Activated CD4-positive, alpha-beta T cell treated with anti-CD3 and anti-CD28 coated beads, Interleukin-2, amount 50 U/mL, for 1 hour (primary cell): ENCODE measurements around the gene FN3KRP.
"Not testable (repeated sequence)": the region's sequence is repeated elsewhere in the genome, so short reads cannot be mapped to it uniquely, and the experiment has no call there.

Source experiments
- DNase-seq: peaks from one replicate; pipeline ENCODE4 v3.0.0-alpha.2; 2020

The FN3KRP gene

DNA sequence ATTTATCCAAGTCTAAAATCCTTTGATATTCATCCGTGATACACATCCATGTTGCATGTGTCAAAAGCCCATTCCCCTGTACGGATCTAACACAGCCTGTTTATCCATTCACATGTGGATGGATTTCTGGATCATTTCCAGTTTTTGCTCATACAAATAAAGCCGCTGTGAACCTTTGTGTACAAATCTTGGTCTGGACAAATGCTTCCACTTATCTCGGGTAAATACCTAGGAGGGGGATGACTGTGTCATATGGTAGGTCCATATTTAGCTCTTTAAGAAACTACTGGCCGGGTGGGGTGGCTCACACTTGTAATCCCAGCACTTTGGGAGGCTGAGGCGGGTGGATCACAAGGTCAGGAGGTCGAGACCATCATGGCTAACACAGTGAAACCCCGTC lies 29.0 kb downstream of the FN3KRP start:
- DNase-seq = no peak

DNA sequence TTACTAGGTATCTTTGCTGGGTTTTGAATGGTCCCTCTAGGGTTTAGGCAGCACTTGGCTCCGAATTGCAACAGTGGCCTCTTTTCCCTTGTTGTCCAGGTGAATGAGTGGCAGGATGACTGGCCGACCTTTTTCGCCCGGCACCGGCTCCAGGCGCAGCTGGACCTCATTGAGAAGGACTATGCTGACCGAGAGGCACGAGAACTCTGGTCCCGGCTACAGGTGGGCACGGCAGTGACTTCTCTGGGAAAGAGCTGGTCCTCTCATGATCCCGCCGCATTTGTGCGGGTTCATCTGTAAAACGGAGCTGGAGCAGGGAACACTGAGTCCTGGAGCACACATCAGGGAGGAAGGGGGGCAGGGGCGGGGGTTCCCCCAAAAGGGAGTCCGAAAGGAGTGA lies 32.2 kb downstream of the FN3KRP start:
- DNase-seq = no peak

DNA sequence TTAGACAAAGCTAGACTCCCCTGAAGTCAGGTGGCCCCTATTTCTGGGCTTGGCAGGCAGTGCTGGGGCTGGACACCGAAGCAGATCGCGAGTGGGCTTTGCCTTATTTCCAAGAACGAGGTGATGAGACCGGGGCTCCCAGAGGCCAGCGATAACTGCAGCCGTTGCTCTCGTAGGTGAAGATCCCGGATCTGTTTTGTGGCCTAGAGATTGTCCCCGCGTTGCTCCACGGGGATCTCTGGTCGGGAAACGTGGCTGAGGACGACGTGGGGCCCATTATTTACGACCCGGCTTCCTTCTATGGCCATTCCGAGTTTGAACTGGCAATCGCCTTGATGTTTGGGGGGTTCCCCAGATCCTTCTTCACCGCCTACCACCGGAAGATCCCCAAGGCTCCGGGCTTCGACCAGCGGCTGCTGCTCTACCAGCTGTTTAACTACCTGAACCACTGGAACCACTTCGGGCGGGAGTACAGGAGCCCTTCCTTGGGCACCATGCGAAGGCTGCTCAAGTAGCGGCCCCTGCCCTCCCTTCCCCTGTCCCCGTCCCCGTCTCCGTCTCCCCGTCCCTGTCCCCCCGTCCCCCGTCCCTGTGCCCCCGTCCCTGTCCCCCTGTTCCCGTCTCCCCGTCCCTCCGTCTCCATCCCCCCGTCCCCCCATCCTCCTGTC lies 33.9 kb downstream of the FN3KRP start:
- no peak for DNase-seq

DNA sequence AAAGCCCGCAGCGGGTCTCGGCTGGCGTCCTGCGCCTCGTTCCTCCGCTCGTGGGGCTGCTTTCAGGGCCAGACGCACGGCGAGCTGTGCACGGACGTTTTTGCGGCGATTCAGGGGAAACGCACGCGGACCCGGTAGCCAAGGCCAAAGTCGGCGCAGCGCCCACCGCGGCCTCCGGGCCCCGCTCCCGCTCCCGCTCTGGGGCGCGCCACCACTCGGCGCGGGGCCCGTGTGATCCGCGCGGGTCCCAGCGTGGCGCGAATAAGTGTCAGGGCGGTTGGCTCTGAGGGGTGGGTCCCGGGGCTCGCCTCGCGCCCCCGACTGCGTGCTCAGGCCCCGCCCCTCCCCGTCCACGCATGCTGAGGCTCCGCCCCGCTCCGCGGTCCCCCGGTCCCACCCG lies 34.7 kb downstream of the FN3KRP start:
- peak; percentile 5 for DNase-seq

DNA sequence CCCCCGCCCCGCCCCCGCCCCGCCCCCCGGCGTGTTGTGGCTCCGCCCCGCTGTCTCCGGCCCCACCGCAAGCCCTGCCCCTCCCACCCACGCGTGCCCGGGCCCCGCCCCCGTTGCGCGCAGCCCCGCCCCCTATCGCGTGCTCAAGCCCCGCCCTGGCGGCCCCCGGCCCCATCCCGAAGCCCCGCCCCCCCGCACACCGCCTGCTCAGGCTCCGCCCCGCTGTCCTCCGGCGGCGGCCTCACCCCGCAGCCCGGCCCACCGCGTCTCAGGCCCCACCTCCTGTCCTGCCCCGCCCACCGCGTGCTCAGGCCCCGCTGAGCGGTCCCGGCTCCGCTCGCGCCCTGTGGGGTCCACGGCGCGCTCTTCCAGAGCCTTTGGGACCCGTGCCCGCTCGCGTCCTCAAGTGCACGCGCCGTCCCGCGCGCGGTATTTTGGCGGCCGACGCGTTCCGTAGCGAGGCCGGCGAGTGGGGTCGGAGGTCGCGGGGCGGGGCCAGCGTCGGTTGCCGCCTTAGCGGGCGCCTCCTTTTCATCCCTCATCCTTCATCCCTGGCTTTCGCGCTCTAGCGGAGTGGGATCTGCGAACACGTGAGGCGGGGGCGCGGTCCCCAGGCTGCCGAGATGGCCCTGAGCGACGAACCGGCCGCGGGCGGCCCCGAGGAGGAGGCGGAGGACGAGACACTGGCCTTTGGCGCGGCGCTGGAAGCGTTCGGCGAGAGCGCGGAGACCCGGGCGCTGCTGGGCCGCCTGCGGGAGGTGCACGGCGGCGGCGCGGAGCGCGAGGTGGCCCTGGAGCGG lies 35.3 kb downstream of the FN3KRP start, which contains the start of gene TBCD:
TBCD (plus strand) TSS at position 495 of the 800 bp plus-strand sequence; CDS start at position 624, 129 bp downstream.
- peak; percentile 89 for DNase-seq

DNA sequence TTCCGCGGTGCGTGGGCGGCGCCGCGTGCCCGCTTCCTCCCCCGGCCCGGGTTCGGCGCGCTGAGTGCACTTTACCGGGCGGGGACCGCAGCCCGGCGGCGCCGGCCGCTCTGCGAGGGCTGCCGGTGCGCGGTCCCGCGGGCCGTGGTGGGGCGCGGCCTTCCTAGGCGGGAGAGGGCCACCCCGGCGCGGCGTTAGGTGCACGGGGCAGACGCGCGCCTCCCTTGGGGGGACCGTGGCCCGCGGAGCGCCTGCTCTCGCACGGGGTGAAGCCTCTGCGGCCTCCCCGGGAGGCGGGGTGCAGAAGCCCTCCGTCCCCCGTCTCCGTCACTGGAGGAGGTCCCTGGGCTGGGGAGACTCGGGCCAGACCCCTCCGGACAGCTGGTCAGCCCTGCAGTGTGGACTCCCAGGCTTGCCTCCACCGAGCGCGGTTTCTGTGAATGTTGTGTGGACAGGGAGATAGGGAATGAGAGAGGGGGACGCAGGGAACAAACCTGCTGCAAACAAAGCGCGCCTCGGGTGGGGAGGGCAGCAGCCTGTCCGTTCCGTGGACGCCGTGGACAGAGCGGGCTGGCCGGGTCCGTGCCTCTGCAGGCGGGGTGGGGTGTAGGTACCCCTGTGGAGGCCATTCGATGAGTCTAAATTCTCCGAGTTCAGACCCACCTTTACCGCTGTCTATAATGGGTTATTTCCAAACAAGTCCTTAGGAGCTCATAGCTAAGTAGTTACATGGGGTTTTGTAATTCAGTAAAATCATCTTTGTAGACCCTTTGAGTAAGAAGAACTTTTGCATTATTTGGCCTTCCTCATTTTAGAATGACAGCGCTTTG lies 36.1 kb downstream of the FN3KRP start:
- DNase-seq = no peak

DNA sequence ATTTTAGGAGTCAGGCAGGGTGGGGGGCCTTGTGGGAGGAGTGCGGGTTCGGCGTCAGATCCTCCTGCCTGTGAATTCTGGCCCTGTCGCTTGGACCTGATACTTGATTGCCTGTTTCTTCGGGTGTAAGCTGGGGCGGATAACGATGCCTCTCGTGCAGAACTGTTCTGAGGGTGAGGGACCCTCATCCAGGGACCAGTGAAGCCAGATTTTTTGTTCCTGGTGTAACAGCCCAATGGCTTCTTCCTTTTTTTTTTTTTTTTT lies 36.6 kb downstream of the FN3KRP start:
- DNase-seq = no peak

DNA sequence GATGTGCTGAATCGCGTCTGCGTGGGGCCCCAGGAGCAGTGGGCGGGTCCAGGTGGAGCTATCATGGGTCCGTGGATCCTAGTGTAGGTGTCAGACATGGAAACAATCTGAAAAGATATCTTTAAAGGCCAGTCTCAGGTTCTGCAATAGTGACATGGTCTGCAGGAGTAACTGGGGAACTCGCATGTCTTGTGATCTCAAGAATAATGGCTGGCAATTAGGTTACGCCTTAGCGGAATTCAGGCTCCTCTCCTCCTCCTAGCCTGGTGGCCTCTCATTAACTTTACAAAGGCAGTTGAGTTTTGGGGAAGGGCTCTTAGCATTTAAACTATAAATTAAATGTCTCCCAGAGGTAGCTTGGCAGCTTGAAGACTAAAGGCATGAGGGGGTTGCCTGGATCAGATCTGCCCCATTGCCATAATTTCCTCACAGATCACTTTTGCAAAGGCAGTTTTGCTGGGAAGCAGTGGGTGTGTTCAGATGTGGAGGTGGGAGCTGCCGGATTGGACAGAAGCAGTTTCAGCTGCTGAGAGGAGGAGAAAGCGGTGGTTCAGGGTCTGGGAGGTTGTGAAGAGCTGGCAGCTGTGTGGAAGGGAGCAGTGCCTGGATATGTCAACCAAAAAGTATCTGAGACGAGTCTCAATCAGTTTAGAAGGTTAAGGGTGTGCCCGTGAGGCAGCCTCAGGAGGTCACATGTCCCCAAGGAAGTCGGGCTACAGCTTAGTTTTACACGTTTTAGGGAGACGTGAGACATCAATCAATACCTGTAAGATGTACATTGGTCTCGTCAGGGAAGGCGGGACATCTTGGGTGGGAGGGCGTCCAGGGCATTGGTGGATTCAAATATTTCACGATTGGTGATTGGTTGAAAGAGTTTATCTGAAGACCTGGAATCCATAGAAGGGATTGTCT lies 38.0 kb downstream of the FN3KRP start:
- DNase-seq = no peak

DNA sequence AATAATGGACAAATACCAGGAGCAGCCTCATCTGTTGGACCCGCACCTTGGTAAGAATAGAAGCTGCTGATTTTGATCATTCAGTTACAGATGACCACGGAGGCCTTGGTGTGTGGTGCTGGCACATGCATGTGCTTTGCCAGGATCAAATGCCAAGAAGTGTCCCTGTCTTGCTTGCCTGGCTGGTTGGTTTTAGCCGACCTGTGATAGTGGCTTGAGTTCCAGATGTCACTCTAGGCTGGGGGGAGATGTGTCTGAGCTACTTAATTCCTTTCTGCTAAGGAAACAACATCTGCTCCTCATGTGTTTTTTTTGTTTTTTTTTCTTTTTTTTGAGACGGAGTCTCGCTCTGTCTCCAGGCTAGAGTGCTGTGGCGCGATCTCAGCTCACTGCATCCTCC lies 39.7 kb downstream of the FN3KRP start:
- no peak for DNase-seq

DNA sequence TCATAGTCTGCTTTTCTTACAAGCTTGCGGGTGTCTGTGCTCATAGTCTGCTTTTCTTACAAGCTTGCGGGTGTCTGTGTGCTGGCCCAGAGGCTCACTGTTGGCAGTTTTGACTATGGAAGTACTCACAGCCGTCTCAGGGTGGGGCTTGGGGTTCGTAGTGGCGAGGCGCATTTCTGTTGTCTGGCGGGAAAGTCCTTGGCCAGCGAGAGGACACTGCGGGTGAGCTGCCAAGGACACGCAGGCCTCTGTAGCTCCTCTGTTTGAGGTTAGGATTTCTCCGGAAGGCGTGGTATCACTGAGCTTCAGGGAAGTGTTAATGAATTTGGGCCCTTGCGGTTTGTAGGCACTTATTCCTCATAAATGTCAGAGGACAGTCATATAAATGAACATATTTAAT lies 48.9 kb downstream of the FN3KRP start:
- no peak for DNase-seq

DNA sequence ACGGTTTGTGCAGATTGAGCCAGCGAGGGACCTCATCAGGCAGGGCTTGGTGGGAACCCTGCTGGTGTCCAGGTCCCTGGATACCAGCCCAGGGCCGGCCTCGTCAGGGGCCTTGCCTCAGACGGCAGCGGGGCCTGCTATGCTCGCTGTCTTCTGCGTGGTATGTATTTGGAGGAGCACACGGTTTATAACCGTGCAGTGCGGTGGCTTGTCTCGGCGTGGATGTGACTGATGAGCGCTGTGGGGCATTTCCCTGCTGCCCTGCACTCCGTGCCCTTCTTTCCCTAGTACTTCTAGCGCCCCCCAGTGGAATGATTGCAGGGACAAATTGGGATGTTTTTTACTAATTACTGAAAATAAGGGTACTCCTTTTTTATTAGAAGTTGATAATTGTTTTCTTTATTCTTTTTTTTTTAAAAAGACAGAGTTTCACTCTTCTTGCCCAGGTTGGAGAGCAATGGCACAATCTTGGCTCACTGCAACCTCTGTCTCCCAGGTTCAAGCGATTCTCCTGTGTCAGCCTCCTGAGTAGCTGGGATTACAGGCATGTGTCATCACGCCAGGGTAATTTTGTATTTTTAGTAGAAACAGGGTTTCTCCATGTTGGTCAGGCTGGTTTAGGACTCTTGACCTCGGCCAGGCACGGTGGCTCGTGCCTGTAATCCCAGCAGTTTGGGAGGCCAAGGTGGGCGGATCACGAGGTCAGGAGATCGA lies 50.7 kb downstream of the FN3KRP start:
- DNase-seq = peak; percentile 39

DNA sequence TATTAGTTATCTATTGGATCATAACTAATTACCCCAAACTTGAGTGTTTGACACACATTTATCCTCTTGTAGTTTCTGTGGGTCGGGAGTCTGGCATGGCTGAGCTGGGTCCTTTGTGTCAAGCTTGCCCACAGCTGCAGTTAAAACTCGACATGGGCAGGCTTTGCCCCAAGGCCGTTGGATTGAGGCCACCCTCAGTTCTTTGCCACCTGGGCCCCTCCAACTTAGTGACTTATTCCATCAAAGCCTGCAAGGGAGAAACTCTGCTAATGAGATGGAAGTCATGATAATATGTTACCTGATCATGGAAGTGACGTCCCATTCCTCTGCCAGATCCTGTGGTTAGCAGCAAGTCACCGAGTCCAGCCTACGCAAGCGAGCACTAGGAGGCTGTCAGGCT lies 52.5 kb downstream of the FN3KRP start:
- no peak for DNase-seq

DNA sequence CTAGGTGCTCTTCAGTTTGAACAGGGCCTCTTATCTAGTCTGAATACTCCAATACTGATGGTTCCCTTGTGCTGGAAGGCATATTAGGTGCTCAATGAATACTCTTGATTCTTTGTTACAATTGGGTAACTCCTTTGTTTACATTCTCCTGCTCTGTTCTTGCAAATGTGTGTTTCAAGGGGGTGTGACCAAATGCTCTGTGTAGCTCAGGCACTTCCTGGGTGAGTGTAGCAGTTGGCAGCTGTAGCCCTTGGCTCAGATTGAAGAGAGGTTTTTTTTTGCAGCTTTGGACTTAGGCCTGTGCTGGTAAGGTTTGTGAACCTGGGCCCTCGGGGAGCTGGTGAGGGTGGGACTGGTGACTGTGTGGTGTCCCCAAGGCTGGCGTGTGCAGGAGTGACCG lies 55.5 kb downstream of the FN3KRP start:
- no peak for DNase-seq

DNA sequence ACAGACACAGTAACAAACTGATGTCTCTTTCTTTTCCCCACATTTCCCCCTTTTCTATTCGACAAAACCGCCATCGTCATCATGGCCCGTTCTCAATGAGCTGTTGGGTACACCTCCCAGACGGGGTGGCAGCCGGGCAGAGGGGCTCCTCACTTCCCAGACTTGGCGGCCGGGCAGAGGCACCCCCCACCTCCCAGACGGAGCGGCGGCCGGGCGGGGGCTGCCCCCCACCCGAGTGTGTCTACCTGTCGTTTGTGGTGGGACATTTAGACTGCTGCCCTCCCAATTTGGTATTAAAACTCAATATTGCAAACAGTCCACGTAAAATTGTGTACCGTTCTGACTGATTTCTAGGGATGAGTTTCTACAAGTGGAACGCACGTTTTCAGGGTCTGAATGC lies 58.0 kb downstream of the FN3KRP start:
- not testable (repeated sequence) for DNase-seq

DNA sequence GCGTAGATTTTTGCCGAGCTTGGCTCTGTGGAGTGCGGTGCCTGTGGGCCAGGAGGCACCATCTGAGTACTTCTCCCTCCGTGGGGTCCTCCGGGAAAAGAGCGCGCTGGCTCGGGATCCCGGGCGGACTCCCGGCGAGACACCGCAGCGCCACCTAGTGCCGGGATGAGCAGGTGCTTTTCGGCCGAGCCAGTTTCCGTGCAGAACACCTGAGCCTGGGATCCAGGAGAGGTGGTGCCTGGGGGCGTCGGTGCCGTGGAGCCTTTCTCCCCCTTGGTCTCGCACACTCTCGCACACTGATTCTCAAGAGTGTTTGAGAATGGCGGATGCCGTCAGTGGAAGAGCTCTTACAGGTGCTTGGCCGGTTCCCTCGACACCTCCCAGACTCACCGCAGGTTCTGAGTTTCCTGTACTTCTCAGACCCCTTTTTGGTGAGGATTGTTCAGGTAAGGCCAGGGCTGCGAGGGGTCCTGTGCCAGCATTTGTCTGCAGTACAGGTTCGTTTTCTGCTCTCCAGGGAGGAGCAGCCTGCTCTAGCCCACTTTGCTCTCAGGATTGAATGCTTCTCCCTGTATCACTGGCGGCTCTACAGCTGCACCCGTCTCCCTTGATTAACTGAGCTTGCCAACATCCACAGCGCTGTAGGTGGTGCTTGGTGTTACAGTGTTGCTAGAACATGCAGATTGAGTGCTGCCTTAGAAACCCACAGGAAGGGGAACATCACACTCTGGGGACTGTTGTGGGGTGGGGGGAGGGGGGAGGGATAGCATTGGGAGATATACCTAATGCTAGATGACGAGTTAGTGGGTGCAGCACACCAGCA lies 58.7 kb downstream of the FN3KRP start:
- peak; percentile 34 for DNase-seq

DNA sequence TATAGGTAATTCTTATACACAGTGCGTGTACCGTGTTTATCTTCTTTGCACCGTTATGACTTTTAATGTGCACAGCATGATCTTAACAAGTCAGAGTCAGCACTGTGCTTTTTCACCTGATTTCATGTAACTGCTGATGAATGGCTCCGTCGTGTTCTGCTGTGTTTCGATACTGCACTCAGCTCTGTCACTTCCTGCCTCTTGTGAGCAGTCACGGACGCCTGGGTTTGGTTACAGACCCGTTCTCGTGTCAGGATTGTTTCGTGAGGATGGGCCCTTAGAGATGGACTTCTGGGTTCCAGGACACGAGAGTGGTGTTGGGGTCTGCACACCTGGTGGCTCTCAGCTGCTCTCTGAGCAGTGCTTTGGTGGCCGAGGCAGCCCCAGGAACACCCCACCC lies 59.9 kb downstream of the FN3KRP start:
- no peak for DNase-seq
